Right lobe of liver (tissue), 6 donors: ENCODE results near the gene FCRLA. TPM values are rescaled to one million over a fixed set of nuclear protein-coding genes. Genes with fewer than 3 reads are reported as not detected.
"Not testable (repeated sequence)": the region's sequence is repeated elsewhere in the genome, so short reads cannot be mapped to it uniquely, and the experiment has no call there.

Source experiments
- ATAC-seq, 4 donors: fragments of 200-7000 bp; cut with Tn5 transposase; one replicate each; pipeline ENCODE4 v1.9.1; 2020; ENCODE audit warnings: mild to moderate bottlenecking in 4 of 4, moderate library complexity in 4 of 4
- DNase-seq, 3 donors: peaks; one replicate each; pipeline ENCODE4 v3.0.0-alpha.2; 2020
- H3K27ac ChIP-seq, 3 donors: fragments of 200-600 bp; one replicate each; pipeline ENCODE4 v1.8.0; 2022
- H3K27me3 ChIP-seq, 2 donors: fragments of 200-600 bp; one replicate each; pipeline ENCODE4 v1.8.0; 2022
- H3K36me3 ChIP-seq, 4 donors: fragments of 200-600 bp; sonication (generic) in 1 of 4; one replicate each; pipeline versions ENCODE4 v1.5.1 to v1.8.0; 2017 to 2022; ENCODE audit warnings: control low read depth in 1 of 4
- H3K4me1 ChIP-seq, 4 donors: fragments of 200-600 bp; sonication (generic) in 1 of 4; one replicate each; pipeline versions ENCODE4 v1.5.1 to v1.8.0; 2017 to 2022; ENCODE audit warnings: control low read depth in 1 of 4
- H3K4me3 ChIP-seq, 3 donors: fragments of 200-600 bp; one replicate each; pipeline ENCODE4 v1.8.0; 2022
- H3K9me3 ChIP-seq, 4 donors: fragments of 200-600 bp; sonication (generic) in 1 of 4; one replicate each; pipeline versions ENCODE4 v1.5.1 to v1.8.0; 2017 to 2022; ENCODE audit warnings: control low read depth in 1 of 4
- CTCF ChIP-seq, 4 donors: fragments of 200-600 bp in 3 of 4; fragments of 450-650 bp in 1 of 4; IDR thresholded peaks; one replicate each; pipeline versions ENCODE4 v1.5.1 to v1.8.0; 2016 to 2022; ENCODE audit warnings: antibody characterized with exemption in 4 of 4, mild to moderate bottlenecking in 2 of 4
- POLR2A ChIP-seq: fragments of 450-650 bp; IDR thresholded peaks from one replicate; pipeline ENCODE4 v1.6.1; 2017; ENCODE audit warnings: antibody characterized with exemption, mild to moderate bottlenecking
- WGBS: methylation state at CpG from one replicate; pipeline ENCODE4 v1.1.6; 2018; ENCODE audit warnings: low coverage, low lambda C conversion rate; ENCODE audit not compliant: insufficient coverage; ENCODE audit errors: missing lambda C conversion rate; 5-methylcytosine and 5-hydroxymethylcytosine counted together
- intact Hi-C, 2 donors: fragments of 100-400 bp; cut with DNase I; formaldehyde crosslinking; loops; one replicate each; pipeline versions ENCODE4 v1.11.2 to v1.14.1; 2022
- total RNA-seq, 6 experiments: library from RNA; depleted of rRNA in 2 of 6; stranded (reverse); fragments of >200 nt in 2 of 6; fragmentation: NEBNext Ultra II Directional in 3 of 6; extraction: Animal tissue kit (Norgen Biotek cat#: 25700) in 3 of 6; gene quantifications; one replicate each; pipeline versions ENCODE4 v1.1.0 to v1.2.4, GENCODE V29; 2016 to 2023
- donor health status: DM: no; HTN: yes; CAD: no.
- donor health status: DM: no; HTN: no; CAD: no.
- donor health status: DM: no; HTN: no; CAD: no.
- donor health status: DM: no; HTN: yes; CAD: no.
- donor health status: DM: no; HTN: yes; CAD: no.

Gene FCRLA
- total RNA-seq, 6 experiments from 2014 or later, result 0.20 TPM; not detected in 5

GRCh38 chr1:161721738-161722343 is 14.8 kb downstream of the FCRLA start:
- H3K4me3 ChIP-seq, result no peak overlapping the region
- ATAC-seq (peak in 1 of 4 donors; percentile 12), DNase-seq (no peak)
- H3K36me3 ChIP-seq, result no peaks in the 10 kb centered on the region
- no peaks in the 10 kb centered on the region for H3K9me3 ChIP-seq
- TF ChIP-seq POLR2A (no peak), CTCF (IDR thresholded peaks at IDR 0.05) (no peak)
- H3K4me1 ChIP-seq, result peaks cover 0 to 9% (median 0%) of the 10 kb centered on the region in 4 donors
- intact Hi-C loops, result no loop called here
- H3K27me3 ChIP-seq, result no peaks in the 10 kb centered on the region
- no peak overlapping the region for H3K27ac ChIP-seq
- 48% methylated on average over 8 of the region's 8 CpGs for WGBS

- Histone ChIP-seq H3K27me3 (no peaks in the 10 kb centered on the region), H3K27ac (no peak overlapping the region), H3K4me3 (no peak overlapping the region), H3K9me3 (no peaks in the 10 kb centered on the region), H3K36me3 (no peaks in the 10 kb centered on the region), H3K4me1 (peaks cover 0 to 13% (median 0%) of the 10 kb centered on the region in 4 donors)
- intact Hi-C loops, result no loop called here
- ATAC-seq (no peak), DNase-seq (no peak)
- WGBS, result no CpG with 5 or more reads among the region's 1 CpG
- TF ChIP-seq CTCF (IDR thresholded peaks at IDR 0.05), result no peak
Measured at GRCh38 chr1:161722406-161722805, 15.4 kb downstream of the FCRLA start.

GRCh38 chr1:161723459-161724141 is 16.6 kb downstream of the FCRLA start:
- no peaks in the 10 kb centered on the region for H3K27me3 ChIP-seq
- intact Hi-C loops, result no loop called here
- H3K4me1 ChIP-seq, result peaks cover 0 to 13% (median 0%) of the 10 kb centered on the region in 4 donors
- ATAC-seq (no peak), DNase-seq (no peak)
- 82% methylated on average over 8 of the region's 8 CpGs for WGBS
- no peak overlapping the region for H3K27ac ChIP-seq
- no peaks in the 10 kb centered on the region for H3K36me3 ChIP-seq
- no peak overlapping the region for H3K4me3 ChIP-seq
- TF ChIP-seq POLR2A, result no peak
- no peak for TF ChIP-seq CTCF (IDR thresholded peaks at IDR 0.05)
- no peaks in the 10 kb centered on the region for H3K9me3 ChIP-seq

- intact Hi-C loops, DNase-seq, H3K27me3 ChIP-seq, H3K36me3 ChIP-seq, ATAC-seq, H3K9me3 ChIP-seq: not testable (repeated sequence)
- WGBS, result 60% methylated on average over 9 of the region's 22 CpGs
- Histone ChIP-seq H3K27ac (peak overlapping the region; percentile 55 to 79 (median 66)), H3K4me1 (peaks cover 0 to 13% (median 0%) of the 10 kb centered on the region in 4 donors), H3K4me3 (peak overlapping the region; percentile 48 to 79 (median 63))
Measured at GRCh38 chr1:161725258-161725907, 18.4 kb downstream of the FCRLA start.
